ENCODE data around the gene TOLLIP.

TOLLIP gene

DNA sequence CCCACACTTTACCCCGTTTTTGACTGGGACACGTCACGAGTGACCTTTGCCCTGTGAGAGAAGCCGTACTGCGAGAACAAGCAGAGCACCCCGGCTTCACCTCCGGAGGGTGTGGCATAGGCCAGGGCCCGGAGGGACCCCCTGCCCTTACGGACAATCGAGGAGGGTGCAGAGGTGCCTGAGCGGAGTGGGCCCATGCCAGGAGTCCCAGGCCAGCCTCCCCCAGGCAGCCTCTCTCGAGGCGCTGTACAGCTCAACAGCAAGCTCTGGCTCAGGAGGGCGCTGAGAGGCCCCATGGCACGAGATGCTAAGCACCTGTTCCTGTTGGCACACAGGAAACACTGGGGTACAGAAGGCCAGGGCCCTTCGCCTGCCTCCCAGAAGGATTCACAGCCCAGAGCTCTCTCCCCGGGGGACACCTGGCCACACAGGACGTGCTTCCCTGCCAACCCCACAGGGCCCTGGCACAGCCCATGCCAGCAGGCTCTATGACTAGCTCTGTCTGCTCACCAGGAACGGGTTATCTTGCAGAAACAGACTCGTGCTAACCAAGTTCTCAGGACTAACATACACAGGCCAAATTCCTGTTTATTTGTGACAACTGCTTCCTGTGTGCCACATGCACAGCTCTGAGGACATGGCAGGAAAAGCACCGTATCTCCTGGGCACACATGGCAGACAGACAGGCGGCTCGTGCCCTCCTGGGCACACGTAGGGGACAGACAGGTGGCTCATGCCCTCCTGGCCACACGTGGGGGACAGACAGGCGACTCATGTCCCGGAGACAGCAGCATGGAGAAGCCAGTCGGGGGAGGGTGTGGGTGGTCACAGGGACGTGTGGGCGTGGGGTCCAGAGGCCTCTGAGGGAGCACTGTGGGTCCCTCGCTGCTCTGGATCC lies 11.6 kb downstream of the TOLLIP start:
- no peak for DNase-seq

GRCh38 chr11:1297011-1297575 lies 12.3 kb downstream of the TOLLIP start:
- DNase-seq, result no peak

- no peak for DNase-seq
These were observed 13.1 kb downstream of the TOLLIP start for GRCh38 chr11:1296287-1296686.

- no peak for DNase-seq
These were observed 13.8 kb downstream of the TOLLIP start for GRCh38 chr11:1295591-1295990.

GRCh38 chr11:1295086-1295485 lies 14.3 kb downstream of the TOLLIP start:
- no peak for DNase-seq

GRCh38 chr11:1293619-1294015 lies 15.8 kb downstream of the TOLLIP start:
- no peak for DNase-seq

GRCh38 chr11:1292644-1293618 lies 16.5 kb downstream of the TOLLIP start:
- DNase-seq, result no peak

DNA sequence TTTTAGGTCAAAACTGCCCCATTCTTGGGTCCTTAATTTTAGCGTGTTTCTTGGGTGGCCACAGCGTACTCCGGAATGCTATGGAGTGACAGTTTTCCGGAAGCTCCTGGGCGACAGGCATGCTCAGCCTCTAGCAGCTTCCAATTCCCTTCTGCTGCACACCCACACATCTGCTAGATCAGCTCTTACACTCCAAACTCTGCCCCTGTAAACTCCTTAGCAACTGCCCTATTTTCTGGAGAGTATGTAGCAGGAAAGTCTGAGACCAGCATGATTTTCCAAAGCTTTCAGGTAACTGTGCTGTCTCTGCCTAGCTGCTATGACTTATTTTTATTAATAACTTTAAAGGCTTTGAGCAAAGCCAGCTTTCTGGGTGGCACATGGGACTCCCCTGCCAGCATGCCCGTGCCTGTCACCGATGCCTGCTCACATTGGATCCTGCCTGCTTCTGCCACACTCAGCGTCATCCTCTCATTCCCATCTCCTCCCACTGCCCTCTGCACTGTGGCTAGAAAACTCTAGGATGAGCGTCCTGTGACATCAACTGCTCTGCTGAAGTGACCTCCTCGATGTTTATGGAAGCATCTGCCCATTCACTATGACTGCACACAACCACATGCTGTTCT lies 17.3 kb downstream of the TOLLIP start:
- no peak for DNase-seq

GRCh38 chr11:1291295-1292017 lies 18.0 kb downstream of the TOLLIP start:
- DNase-seq, result no peak

GRCh38 chr11:1290052-1291040 lies 19.1 kb downstream of the TOLLIP start:
- DNase-seq, result no peak

- no peak for DNase-seq
These were observed 20.1 kb downstream of the TOLLIP start for GRCh38 chr11:1289211-1289935.

- no peak for DNase-seq
These were observed 20.8 kb downstream of the TOLLIP start for GRCh38 chr11:1288426-1289151.

DNA sequence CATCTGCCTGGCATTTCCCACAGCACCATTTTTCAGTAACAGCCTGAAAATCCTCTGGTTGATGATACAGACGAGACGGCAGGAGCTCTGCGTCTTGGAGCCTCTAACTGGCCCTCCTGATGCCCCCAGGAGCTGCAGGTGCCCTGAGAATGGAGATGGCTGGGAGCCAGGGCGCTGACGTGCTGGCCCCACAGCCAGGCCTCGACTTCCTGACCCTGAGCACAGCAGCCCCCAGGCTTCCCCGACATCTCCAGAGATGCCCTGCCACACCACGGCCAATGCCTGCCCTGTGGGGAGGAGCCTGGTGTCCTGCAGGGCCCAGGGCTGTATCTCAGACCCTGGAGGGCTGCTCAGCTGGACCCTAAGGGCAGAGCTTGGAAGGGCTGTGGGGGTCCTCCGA lies 21.5 kb downstream of the TOLLIP start:
- no peak for DNase-seq

DNA sequence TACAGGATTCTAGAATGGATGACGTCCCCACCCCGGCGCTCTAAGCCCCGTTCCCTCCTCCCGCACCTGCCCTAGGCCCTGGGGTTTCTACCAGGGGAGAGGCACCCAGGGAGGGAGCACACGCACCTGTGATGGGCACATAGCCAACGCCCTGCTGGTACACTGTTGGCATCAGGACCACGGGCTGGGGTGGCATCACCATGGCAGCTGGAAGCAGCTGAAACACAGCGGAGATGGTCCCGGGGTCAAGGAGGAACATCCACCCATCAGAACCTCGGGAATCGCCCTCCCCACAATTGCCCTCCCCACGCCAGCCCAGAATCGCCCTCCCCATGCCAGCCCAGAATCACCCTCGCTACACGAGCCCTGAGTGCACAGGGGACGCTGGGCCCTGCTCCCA lies 23.6 kb downstream of the TOLLIP start:
- DNase-seq, result no peak

GRCh38 chr11:1285316-1285744 lies 24.1 kb downstream of the TOLLIP start:
- DNase-seq, result no peak

- no peak for DNase-seq
These were observed 25.5 kb downstream of the TOLLIP start for GRCh38 chr11:1283906-1284305.

- no peak for DNase-seq
These were observed 26.3 kb downstream of the TOLLIP start for GRCh38 chr11:1283091-1283511.

DNA sequence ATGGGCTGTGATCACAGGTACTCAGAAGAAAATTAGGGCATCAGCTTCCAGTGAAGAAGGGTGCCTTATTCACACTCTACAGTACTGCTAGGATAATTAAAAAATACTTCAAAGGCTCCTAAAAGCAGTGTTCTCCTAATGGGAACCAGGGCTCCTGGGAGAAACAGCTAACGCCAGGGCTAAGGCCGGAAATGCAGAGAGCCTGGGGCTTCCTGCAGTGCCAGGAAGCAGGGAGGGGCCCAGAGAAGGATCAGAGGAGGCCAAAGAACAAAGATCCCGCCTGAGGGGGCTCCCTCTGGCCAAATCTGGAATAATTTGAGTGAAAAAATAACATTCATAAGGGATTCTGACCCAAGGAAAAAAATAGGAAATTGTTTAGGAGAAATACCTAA lies 27.5 kb downstream of the TOLLIP start:
- no peak for DNase-seq

DNA sequence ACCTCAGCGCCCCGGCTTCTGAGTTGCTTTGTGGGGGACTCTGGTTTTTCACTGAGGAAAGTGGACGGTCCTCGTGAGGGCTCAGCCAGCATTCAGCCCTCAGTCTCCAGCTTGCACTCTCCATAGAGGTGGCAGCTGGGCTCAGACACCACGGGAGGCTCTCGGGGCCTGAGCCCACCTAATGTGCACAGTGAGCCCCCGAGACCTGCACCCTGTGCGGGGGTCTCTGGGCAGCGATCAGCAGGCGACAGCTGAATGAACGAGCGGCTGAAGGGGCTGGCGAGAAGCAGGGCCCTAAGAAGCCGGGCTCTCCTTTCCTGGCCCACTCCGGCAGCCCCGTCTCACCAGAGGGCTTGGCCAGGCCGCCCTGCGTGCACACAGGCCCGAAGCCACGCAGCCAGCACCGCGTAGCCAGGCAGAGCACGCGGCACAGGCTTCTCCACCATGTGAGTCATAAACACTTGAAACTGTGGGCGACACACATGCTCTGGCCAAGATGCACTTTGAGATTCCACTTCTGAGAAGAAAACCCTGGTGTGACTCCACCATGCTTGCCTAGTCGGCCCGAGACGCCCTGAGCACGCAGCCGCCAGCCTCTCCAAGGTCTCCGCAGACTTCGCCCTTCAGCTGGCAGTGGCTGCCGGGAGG lies 28.0 kb downstream of the TOLLIP start:
- DNase-seq, result no peak

Data from stimulated activated naive CD4-positive, alpha-beta T cell (primary cell).